K562 (cell line): ENCODE data around the gene ZNF451. TPM values are rescaled to one million over a fixed set of nuclear protein-coding genes. Genes with fewer than 3 reads are reported as not detected.
A peak's percentile ranks its signal among the peaks of the same experiment; 100 is the strongest.

Experiments used
- BRD4 ChIP-seq: fragments of 200-600 bp; sonication (generic); IDR thresholded peaks from 2 replicates; pipeline ENCODE4 v1.6.1; 2017; ENCODE audit warnings: inconsistent platforms
- CHCHD3 ChIP-seq: fragments of 250-450 bp; sonication (Bioruptor Pico); IDR thresholded peaks from 2 replicates; pipeline ENCODE4 v2.1.2; 2022; ENCODE audit warnings: mild to moderate bottlenecking
- CXXC5 ChIP-seq: fragments of 250-450 bp; sonication (Bioruptor Pico); IDR thresholded peaks from 2 replicates; pipeline ENCODE4 v1.8.0; 2022; ENCODE audit warnings: inconsistent platforms, mild to moderate bottlenecking, moderate library complexity
- EGR1 ChIP-seq: fragments of 450-650 bp; conservative IDR thresholded peaks from 2 replicates; pipeline ENCODE4 v1.6.1; 2017; ENCODE audit warnings: mild to moderate bottlenecking
- HEY1 ChIP-seq: fragments of 250-450 bp; sonication (Bioruptor Pico); IDR thresholded peaks from 2 replicates; pipeline ENCODE4 v1.5.0; 2020; ENCODE audit warnings: mild to moderate bottlenecking, moderate library complexity, borderline replicate concordance
- JUN ChIP-seq, 2 experiments: sonication (generic) in 1 of 2; formaldehyde crosslinking in 1 of 2; IDR thresholded peaks; 2 replicates each; pipeline versions ENCODE4 v1.6.1 to v1.8.0; 2012 to 2022; ENCODE audit warnings: borderline replicate concordance in 2 of 2, mild to moderate bottlenecking in 2 of 2, improper control_type of control experiment in 1 of 2, low read depth in 1 of 2, low read length in 1 of 2, missing genetic modification reagents in 1 of 2
- LEF1 ChIP-seq: fragments of 450-650 bp; IDR thresholded peaks from 2 replicates; pipeline ENCODE4 v1.6.1; 2016; ENCODE audit warnings: mild to moderate bottlenecking
- PRMT5 ChIP-seq: sonication (generic); formaldehyde crosslinking; IDR thresholded peaks from 2 replicates; pipeline ENCODE4 v1.5.0; 2020; ENCODE audit warnings: missing genetic modification reagents
- PTRF ChIP-seq: fragments of 450-650 bp; IDR thresholded peaks from 2 replicates; pipeline ENCODE4 v1.6.1; 2016; ENCODE audit warnings: mild to moderate bottlenecking, missing genetic modification characterization, missing compliant biosample characterization
- RBM25 ChIP-seq: fragments of 200-400 bp; formaldehyde crosslinking; IDR thresholded peaks from 2 replicates; pipeline ENCODE4 v1.6.1; 2018; ENCODE audit warnings: low read length, low read depth, moderate library complexity; ENCODE audit not compliant: severe bottlenecking
- RBM34 ChIP-seq: fragments of 200-400 bp; formaldehyde crosslinking; IDR thresholded peaks from 2 replicates; pipeline ENCODE4 v1.6.1; 2018; ENCODE audit warnings: low read length, borderline replicate concordance; ENCODE audit not compliant: insufficient read depth
- SAFB2 ChIP-seq: fragments of 200-400 bp; formaldehyde crosslinking; IDR thresholded peaks from 2 replicates; pipeline ENCODE4 v1.6.1; 2018; ENCODE audit warnings: borderline replicate concordance, low read length, low read depth, moderate library complexity; ENCODE audit not compliant: severe bottlenecking
- TAF15 ChIP-seq: fragments of 200-400 bp; formaldehyde crosslinking; IDR thresholded peaks from 2 replicates; pipeline ENCODE4 v1.6.1; 2017; ENCODE audit warnings: mild to moderate bottlenecking, low read depth, low read length, moderate library complexity
- TFAM ChIP-seq: fragments of 250-450 bp; sonication (Bioruptor Pico); conservative IDR thresholded peaks from 2 replicates; pipeline ENCODE4 v1.5.0; 2021; ENCODE audit warnings: mild to moderate bottlenecking, moderate library complexity
- ZFP36 ChIP-seq: fragments of 150-350 bp; IDR thresholded peaks from 2 replicates; pipeline ENCODE4 v1.6.1; 2018; ENCODE audit warnings: low read length, low read depth; ENCODE audit not compliant: partially characterized antibody
- ZKSCAN3 ChIP-seq: fragments of 250-450 bp; sonication (Bioruptor Pico); IDR thresholded peaks from 2 replicates; pipeline ENCODE4 v1.4.0; 2020
- ZKSCAN8 ChIP-seq: fragments of 200-800 bp; sonication (Bioruptor generic); IDR thresholded peaks from 2 replicates; pipeline ENCODE4 v1.6.1; 2016; ENCODE audit warnings: missing genetic modification characterization, missing compliant biosample characterization
- ZNF12 ChIP-seq: sonication (generic); formaldehyde crosslinking; IDR thresholded peaks from 2 replicates; pipeline ENCODE4 v1.4.0; 2020; ENCODE audit warnings: mild to moderate bottlenecking, missing genetic modification reagents
- ZNF740 ChIP-seq, 3 experiments: fragments of 200-800 bp in 1 of 3; sonication (Bioruptor generic) in 1 of 3; sonication (generic) in 1 of 3; formaldehyde crosslinking in 1 of 3; IDR thresholded peaks; 2 replicates each; pipeline versions ENCODE4 v1.6.1 to v1.8.0; 2016 to 2022; ENCODE audit warnings: mild to moderate bottlenecking in 2 of 3, missing compliant biosample characterization in 2 of 3, missing genetic modification characterization in 2 of 3, missing genetic modification reagents in 1 of 3
- polyA plus RNA-seq, 8 experiments: library from polyadenylated mRNA; depleted of rRNA in 4 of 8; stranded (reverse) in 5 of 8; unstranded in 3 of 8; fragments of >200 nt; fragmentation: Nextera tagmentation in 2 of 8; fragmentation: Illumina TruSeq in 1 of 8; extraction: Ambion mirVana in 2 of 8; extraction: Trizol in 1 of 8; gene quantifications; 2 replicates each; pipeline versions ENCODE4 v1.2.1 to v1.2.3, GENCODE V29; 2011 to 2014; ENCODE audit warnings: inconsistent platforms in 1 of 8, missing spikeins in 1 of 8
- total RNA-seq, 7 experiments: library from RNA; depleted of rRNA in 6 of 7; stranded (reverse); fragments of >200 nt in 6 of 7; fragmentation: Illumina TruSeq in 2 of 7; extraction: Trizol in 2 of 7; gene quantifications; 2 replicates each; pipeline versions ENCODE4 v1.2.1 to v1.2.3, GENCODE V29; 2011 to 2021; ENCODE audit warnings: low replicate concordance in 1 of 7
- TF ChIP-seq, protein P1 (sequence below), 2 experiments: IDR thresholded peaks in 1 of 2; conservative IDR thresholded peaks in 1 of 2; 2 replicates each; pipeline ENCODE4 v1.6.1; 2016; ENCODE audit warnings: low read depth in 2 of 2, mild to moderate bottlenecking in 1 of 2, missing compliant biosample characterization in 1 of 2, missing genetic modification characterization in 1 of 2, moderate library complexity in 1 of 2
- TF ChIP-seq, protein P2 (sequence below): sonication (generic); formaldehyde crosslinking; IDR thresholded peaks from 2 replicates; pipeline ENCODE4 v1.8.1; 2023; ENCODE audit warnings: mild to moderate bottlenecking, missing genetic modification reagents
- TF ChIP-seq, protein P3 (sequence below): fragments of 250-450 bp; sonication (Bioruptor Pico); IDR thresholded peaks from 2 replicates; pipeline ENCODE4 v1.9.0; 2021; ENCODE audit warnings: mild to moderate bottlenecking, inconsistent platforms

ZNF451 gene
- total and polyA plus RNA-seq, 9 of the 15 experiments (the other 6 are each of a cell fraction or from before 2014, with no cell fraction given), result 16.1 to 74.3 (median 38.3) TPM

GRCh38 chr6:57048577-57048976, 41.4 kb upstream of the ZNF451 start (continued):
- TF ChIP-seq BRD4 (no peak), ZNF12 (no peak), PTRF (tag) (no peak), JUN (IDR thresholded peaks at IDR 0.05; ENCODE audit: borderline replicate concordance, low read depth, low read length) (no peak), JUN (CRISPR knock-in tag; IDR thresholded peaks at IDR 0.05; ENCODE audit: borderline replicate concordance) (no peak), TAF15 (no peak), ZNF740 (CRISPR knock-in tag; IDR thresholded peaks at IDR 0.05) (no peak), ZNF740 (tag; IDR thresholded peaks at IDR 0.05) (no peak), CXXC5 (peak; percentile 26; the same call in 1 of the 2 replicates), CHCHD3 (CRISPR knock-in tag) (no peak), RBM25 (no peak), HEY1 (CRISPR knock-in tag) (no peak), LEF1 (no peak), ZKSCAN3 (CRISPR knock-in tag) (no peak), ZFP36 (no peak), SAFB2 (no peak), RBM34 (no peak), PRMT5 (no peak), EGR1 (no peak), TFAM (CRISPR knock-in tag) (no peak), ZKSCAN8 (CRISPR knock-in tag) (no peak)
- TF ChIP-seq, protein P1, sequence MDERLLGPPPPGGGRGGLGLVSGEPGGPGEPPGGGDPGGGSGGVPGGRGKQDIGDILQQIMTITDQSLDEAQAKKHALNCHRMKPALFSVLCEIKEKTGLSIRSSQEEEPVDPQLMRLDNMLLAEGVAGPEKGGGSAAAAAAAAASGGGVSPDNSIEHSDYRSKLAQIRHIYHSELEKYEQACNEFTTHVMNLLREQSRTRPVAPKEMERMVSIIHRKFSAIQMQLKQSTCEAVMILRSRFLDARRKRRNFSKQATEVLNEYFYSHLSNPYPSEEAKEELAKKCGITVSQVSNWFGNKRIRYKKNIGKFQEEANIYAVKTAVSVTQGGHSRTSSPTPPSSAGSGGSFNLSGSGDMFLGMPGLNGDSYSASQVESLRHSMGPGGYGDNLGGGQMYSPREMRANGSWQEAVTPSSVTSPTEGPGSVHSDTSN (CRISPR knock-in tag; IDR thresholded peaks at IDR 0.05; ENCODE audit: low read depth), result no peak
- TF ChIP-seq, protein P1 (tag; conservative IDR thresholded peaks at IDR 0.05; ENCODE audit: low read depth), result peak; percentile 85
- TF ChIP-seq, protein P2, sequence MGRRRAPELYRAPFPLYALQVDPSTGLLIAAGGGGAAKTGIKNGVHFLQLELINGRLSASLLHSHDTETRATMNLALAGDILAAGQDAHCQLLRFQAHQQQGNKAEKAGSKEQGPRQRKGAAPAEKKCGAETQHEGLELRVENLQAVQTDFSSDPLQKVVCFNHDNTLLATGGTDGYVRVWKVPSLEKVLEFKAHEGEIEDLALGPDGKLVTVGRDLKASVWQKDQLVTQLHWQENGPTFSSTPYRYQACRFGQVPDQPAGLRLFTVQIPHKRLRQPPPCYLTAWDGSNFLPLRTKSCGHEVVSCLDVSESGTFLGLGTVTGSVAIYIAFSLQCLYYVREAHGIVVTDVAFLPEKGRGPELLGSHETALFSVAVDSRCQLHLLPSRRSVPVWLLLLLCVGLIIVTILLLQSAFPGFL (CRISPR knock-in tag), result no peak
- TF ChIP-seq, protein P3, sequence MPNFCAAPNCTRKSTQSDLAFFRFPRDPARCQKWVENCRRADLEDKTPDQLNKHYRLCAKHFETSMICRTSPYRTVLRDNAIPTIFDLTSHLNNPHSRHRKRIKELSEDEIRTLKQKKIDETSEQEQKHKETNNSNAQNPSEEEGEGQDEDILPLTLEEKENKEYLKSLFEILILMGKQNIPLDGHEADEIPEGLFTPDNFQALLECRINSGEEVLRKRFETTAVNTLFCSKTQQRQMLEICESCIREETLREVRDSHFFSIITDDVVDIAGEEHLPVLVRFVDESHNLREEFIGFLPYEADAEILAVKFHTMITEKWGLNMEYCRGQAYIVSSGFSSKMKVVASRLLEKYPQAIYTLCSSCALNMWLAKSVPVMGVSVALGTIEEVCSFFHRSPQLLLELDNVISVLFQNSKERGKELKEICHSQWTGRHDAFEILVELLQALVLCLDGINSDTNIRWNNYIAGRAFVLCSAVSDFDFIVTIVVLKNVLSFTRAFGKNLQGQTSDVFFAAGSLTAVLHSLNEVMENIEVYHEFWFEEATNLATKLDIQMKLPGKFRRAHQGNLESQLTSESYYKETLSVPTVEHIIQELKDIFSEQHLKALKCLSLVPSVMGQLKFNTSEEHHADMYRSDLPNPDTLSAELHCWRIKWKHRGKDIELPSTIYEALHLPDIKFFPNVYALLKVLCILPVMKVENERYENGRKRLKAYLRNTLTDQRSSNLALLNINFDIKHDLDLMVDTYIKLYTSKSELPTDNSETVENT (CRISPR knock-in tag), result no peak
